GM03348 (cell line): ENCODE measurements around the gene SLC34A1.
"Not testable (repeated sequence)": the region's sequence is repeated elsewhere in the genome, so short reads cannot be mapped to it uniquely, and the experiment has no call there.

Experiments used
- DNase-seq: peaks from one replicate; pipeline ENCODE4 v3.0.0; 2012; ENCODE audit warnings: low spot score

Gene SLC34A1

GRCh38 chr5:177384134-177384533, at the start of gene SLC34A1:
Gene SLC34A1, plus strand, starts transcription at chr5:177384434. Its CDS starts 1,308 bp downstream, at chr5:177385742.
- no peak for DNase-seq

GRCh38 chr5:177334781-177335700, 49.2 kb upstream of the SLC34A1 start:
- DNase-seq: no peak

- no peak for DNase-seq
Measured at GRCh38 chr5:177335701-177336065, 48.6 kb upstream of the SLC34A1 start.

GRCh38 chr5:177336112-177336511, 48.1 kb upstream of the SLC34A1 start:
- DNase-seq: no peak

- DNase-seq: no peak
Measured at GRCh38 chr5:177336603-177337494, 47.4 kb upstream of the SLC34A1 start.

GRCh38 chr5:177338251-177339106, 45.8 kb upstream of the SLC34A1 start:
- no peak for DNase-seq

- no peak for DNase-seq
Measured at GRCh38 chr5:177339107-177339638, 45.1 kb upstream of the SLC34A1 start.

GRCh38 chr5:177343000-177343399, 41.2 kb upstream of the SLC34A1 start:
- DNase-seq: not testable (repeated sequence)

GRCh38 chr5:177343777-177344176, 40.5 kb upstream of the SLC34A1 start:
- DNase-seq: no peak

GRCh38 chr5:177344891-177345290, 39.3 kb upstream of the SLC34A1 start:
- DNase-seq: no peak

GRCh38 chr5:177346820-177347219, 37.4 kb upstream of the SLC34A1 start:
- DNase-seq: no peak

- no peak for DNase-seq
Measured at GRCh38 chr5:177347699-177348098, 36.5 kb upstream of the SLC34A1 start.

- DNase-seq: no peak
Measured at GRCh38 chr5:177349362-177349647, 34.9 kb upstream of the SLC34A1 start.

- no peak for DNase-seq
Measured at GRCh38 chr5:177349762-177350161, 34.5 kb upstream of the SLC34A1 start.

GRCh38 chr5:177350776-177351391, 33.4 kb upstream of the SLC34A1 start:
- DNase-seq: no peak

GRCh38 chr5:177351392-177352329, 32.6 kb upstream of the SLC34A1 start, which contains the start of gene LMAN2:
Gene LMAN2, minus strand, starts transcription at chr5:177351668. Its CDS starts 21 bp downstream, at chr5:177351647.
- peak; percentile 98 for DNase-seq

- DNase-seq: no peak
Measured at GRCh38 chr5:177353093-177353492, 31.1 kb upstream of the SLC34A1 start.

- DNase-seq: no peak
Measured at GRCh38 chr5:177354256-177354655, 30.0 kb upstream of the SLC34A1 start.

- no peak for DNase-seq
Measured at GRCh38 chr5:177354711-177355110, 29.5 kb upstream of the SLC34A1 start.
